ENCODE results near the gene RAI1. TPM values are rescaled to one million over a fixed set of nuclear protein-coding genes. Genes with fewer than 3 reads are reported as not detected.
A peak's percentile ranks its signal among the peaks of the same experiment; 100 is the strongest.

Gene RAI1
- polyA plus RNA-seq, 2 of the 4 experiments (the other 2 are of a cell fraction): 3.5 to 23.8 TPM

DNA sequence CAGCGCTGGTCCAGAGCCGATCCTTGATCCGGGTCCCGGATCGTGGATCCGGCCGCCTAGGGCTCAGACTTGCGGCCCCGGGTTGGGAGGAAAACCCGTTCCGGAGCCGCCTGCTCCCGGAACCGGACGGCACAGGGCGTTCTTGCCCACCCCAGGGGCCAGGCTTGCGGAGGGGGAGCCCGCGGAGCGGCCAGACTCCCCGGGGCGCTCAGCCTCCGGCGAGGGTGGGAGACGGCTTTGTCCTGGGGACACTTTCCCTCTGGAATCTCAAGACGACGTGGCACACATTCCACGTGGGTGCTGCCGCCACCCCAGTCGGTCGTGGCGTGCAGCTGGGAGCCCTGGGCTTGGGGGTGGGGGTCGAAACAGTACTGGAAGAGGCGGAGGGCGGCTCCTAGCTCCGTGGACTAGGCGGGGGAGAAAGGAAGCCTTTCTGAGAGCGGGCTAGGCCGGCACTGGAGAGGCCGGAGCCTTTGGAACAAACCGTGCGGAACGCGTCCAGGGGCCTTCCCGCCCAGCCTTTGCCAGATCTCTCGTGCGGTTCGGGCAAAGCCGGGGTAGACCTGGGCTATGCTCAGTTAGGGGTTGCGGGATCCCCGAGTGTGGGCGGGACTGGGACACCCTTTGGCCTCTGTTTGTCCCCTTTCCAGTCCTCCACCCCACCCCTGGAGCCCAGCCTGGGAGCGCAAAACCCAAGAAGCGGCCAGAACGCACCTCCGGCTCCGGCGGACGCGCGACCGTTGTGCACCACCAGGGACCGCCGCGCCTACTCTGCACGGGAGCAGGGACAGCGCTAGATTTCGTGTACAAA is 129.0 kb downstream of the RAI1 start (continued):
- TF ChIP-seq, protein P1, sequence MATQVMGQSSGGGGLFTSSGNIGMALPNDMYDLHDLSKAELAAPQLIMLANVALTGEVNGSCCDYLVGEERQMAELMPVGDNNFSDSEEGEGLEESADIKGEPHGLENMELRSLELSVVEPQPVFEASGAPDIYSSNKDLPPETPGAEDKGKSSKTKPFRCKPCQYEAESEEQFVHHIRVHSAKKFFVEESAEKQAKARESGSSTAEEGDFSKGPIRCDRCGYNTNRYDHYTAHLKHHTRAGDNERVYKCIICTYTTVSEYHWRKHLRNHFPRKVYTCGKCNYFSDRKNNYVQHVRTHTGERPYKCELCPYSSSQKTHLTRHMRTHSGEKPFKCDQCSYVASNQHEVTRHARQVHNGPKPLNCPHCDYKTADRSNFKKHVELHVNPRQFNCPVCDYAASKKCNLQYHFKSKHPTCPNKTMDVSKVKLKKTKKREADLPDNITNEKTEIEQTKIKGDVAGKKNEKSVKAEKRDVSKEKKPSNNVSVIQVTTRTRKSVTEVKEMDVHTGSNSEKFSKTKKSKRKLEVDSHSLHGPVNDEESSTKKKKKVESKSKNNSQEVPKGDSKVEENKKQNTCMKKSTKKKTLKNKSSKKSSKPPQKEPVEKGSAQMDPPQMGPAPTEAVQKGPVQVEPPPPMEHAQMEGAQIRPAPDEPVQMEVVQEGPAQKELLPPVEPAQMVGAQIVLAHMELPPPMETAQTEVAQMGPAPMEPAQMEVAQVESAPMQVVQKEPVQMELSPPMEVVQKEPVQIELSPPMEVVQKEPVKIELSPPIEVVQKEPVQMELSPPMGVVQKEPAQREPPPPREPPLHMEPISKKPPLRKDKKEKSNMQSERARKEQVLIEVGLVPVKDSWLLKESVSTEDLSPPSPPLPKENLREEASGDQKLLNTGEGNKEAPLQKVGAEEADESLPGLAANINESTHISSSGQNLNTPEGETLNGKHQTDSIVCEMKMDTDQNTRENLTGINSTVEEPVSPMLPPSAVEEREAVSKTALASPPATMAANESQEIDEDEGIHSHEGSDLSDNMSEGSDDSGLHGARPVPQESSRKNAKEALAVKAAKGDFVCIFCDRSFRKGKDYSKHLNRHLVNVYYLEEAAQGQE (IDR thresholded peaks at IDR 0.05): peak; percentile 28; the same call in 1 of the 2 replicates
- TF ChIP-seq JUN (IDR thresholded peaks at IDR 0.05) (peak in 1 of 2 experiments; percentile 44; a peak in 3 of 5 replicates), RARB (CRISPR knock-in tag; IDR thresholded peaks at IDR 0.05) (no peak), HOXB5 (CRISPR knock-in tag; IDR thresholded peaks at IDR 0.05) (no peak)

DNA sequence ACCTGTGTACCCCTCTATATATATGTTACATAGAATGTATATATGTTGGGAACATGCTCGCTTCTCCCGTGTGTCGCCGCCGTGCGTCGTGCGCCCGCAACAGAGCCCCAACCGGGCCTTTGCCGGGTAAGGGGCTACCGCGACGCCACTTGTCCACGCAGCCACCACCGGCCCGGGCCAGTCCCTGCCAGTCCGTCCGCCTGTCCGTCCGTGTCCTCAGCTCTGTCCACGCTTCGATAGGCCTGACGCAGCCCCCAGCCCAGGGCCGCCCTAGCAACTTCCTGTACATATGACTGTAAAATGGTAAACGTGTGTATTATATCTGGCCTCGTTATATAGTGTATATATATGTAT is 129.6 kb downstream of the RAI1 start:
- Histone ChIP-seq H3K9me3 (no peaks in the 10 kb centered on the region), H3K27ac (peak overlapping the region in 1 of 2 experiments; percentile 50; a peak in 1 of 6 replicates), H3K4me2 (peak overlapping the region; percentile 68; the same call in 2 of the 3 replicates), H3K4me1 (peaks cover 58% of the 10 kb centered on the region), H3K4me3 (no peak overlapping the region)
- CTCF ChIA-PET: interaction anchor here (0.8 to 30.5 kb wide), 20 partner anchors 9 to 223 kb away, joined by 3 to 859 read pairs (median 9); partner anchors contain the start of genes RAI1 and SREBF1
- TF ChIP-seq POLR2AphosphoS2 (conservative IDR thresholded peaks at IDR 0.05; ENCODE audit: low read length) (0 out of 2 replicates have a peak, but pooled peaks have one; percentile 49), ZC3H11A (IDR thresholded peaks at IDR 0.05) (no peak)
- POLR2A ChIA-PET: interaction anchor here (1.7 to 5.2 kb wide), 2 partner anchors 26 to 108 kb away, joined by 7 to 38 read pairs; partner anchors contain the start of gene SREBF1
- DNase-seq (ENCODE audit: low read depth in 1 of 2, low spot score in 1 of 2) (no peak), FAIRE-seq (no peak), ATAC-seq (no peak)
- 94% methylated on average over 27 of the region's 27 CpGs for WGBS (ENCODE audit: missing lambda C conversion rate)

DNA sequence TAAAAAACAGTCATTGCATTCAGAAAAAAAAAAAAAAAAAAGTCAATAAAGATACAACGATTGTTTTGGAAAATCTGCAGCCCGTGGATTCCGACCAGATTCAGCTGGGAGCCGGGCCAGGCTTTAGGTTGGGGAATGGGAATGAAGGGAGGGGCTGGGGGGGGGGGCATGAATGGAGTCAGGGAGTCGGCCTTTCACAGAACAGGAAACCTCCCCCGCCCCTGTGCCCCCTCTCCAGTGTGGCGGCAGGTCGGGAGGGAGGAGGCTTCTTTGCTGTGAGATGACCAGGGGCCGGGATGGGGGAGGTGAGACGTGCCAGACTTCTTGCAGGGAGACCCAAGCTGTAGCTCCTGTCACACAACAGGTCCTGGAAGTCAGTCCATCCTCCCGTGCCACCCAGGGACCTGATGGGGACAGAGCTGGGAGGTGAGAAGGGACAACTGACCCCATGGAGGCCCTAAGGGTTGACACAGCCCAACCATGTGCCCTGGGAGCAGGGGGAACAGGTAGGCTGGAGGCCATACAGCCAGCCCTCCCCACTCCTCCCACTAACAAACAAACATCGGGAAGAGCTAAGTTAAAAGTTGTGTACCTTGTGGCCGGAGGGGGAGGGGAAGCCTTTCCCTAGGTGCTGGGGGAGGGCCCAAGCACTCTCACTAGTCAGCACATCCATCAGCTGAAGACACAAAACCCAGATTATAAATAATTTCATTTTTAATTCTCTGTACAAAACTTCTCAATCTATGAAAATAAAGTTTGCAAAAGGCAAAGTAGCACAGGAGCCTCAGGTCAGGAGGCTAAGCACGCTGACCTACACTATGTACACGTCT is 130.3 kb downstream of the RAI1 start:
- ChIA-PET CTCF (interaction anchor here (0.6 to 30.5 kb wide), 47 partner anchors 10 to 277 kb away, joined by 3 to 859 read pairs (median 5); partner anchors contain the start of genes DRG2, RAI1 and SREBF1), POLR2A (interaction anchor here (0.7 to 5.2 kb wide), 4 partner anchors 25 to 109 kb away, joined by 4 to 38 read pairs (median 6); partner anchors contain the start of gene SREBF1)
- TF ChIP-seq, protein P2, sequence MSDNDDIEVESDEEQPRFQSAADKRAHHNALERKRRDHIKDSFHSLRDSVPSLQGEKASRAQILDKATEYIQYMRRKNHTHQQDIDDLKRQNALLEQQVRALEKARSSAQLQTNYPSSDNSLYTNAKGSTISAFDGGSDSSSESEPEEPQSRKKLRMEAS (IDR thresholded peaks at IDR 0.05): peak; percentile 2; the same call in 1 of the 2 replicates
- TF ChIP-seq PHF8 (IDR thresholded peaks at IDR 0.05; ENCODE audit: borderline replicate concordance, low read depth): no peak
- TF ChIP-seq TP53 (CRISPR knock-in tag; IDR thresholded peaks at IDR 0.05): peak; percentile 74; the same call in 1 of the 2 replicates
- TF ChIP-seq, protein P3, sequence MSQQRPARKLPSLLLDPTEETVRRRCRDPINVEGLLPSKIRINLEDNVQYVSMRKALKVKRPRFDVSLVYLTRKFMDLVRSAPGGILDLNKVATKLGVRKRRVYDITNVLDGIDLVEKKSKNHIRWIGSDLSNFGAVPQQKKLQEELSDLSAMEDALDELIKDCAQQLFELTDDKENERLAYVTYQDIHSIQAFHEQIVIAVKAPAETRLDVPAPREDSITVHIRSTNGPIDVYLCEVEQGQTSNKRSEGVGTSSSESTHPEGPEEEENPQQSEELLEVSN (IDR thresholded peaks at IDR 0.05; ENCODE audit: borderline replicate concordance, low read depth): no peak
- 0 out of 5 replicates have a peak, but pooled peaks of 1 of the 2 experiments have one; percentile 13 for TF ChIP-seq EP300 (IDR thresholded peaks at IDR 0.05)
- peak; percentile 78; the same call in 1 of the 2 replicates for TF ChIP-seq TFCP2L1 (CRISPR knock-in tag; IDR thresholded peaks at IDR 0.05)
- DNase-seq (ENCODE audit: low read depth in 1 of 2, low spot score in 1 of 2) (peak in 1 of 2 experiments; percentile 75), ATAC-seq (peak in 1 of 2 experiments; percentile 1; a peak in 3 of 6 replicates), FAIRE-seq (no peak)
- Histone ChIP-seq H3K4me1 (peaks cover 58% of the 10 kb centered on the region), H3K4me3 (0 out of 3 replicates have a peak overlapping the region, but pooled peaks have one; percentile 17), H3K4me2 (peak overlapping the region; percentile 68), H3K27ac (peak overlapping the region; percentile 62 to 78), H3K9me3 (no peaks in the 10 kb centered on the region)
- whole genome bisulfite sequencing (ENCODE audit: missing lambda C conversion rate): 23% methylated on average over 15 of the region's 15 CpGs

Data from A549 (cell line).